Keratinocyte (primary cell): ENCODE results near the gene NBEA. TPM values are rescaled to one million over a fixed set of nuclear protein-coding genes. Genes with fewer than 3 reads are reported as not detected.
"Not testable (repeated sequence)": the region's sequence is repeated elsewhere in the genome, so short reads cannot be mapped to it uniquely, and the experiment has no call there.

Experiments
- DNase-seq: peaks from one replicate; pipeline ENCODE4 v3.0.0-alpha.2; 2011; ENCODE audit warnings: low read depth, missing footprints, low spot score
- FAIRE-seq: peaks from 2 replicates; lab custom pipeline; 2011; peaks lifted over from hg19 to GRCh38; lab: Jason Lieb, UNC
- H2AFZ ChIP-seq: 2 replicates; pipeline ENCODE4 v1.6.0; 2012; ENCODE audit warnings: low read length, control low read depth, inconsistent platforms; ENCODE audit not compliant: control insufficient read depth
- H3K27ac ChIP-seq: 2 replicates; pipeline ENCODE4 v1.5.1; 2011; ENCODE audit warnings: low read length; ENCODE audit not compliant: control insufficient read depth, insufficient read depth
- H3K27me3 ChIP-seq: 3 replicates; pipeline ENCODE4 v1.6.0; 2011; ENCODE audit warnings: low read length; ENCODE audit not compliant: control insufficient read depth, insufficient read depth; ENCODE audit errors: extremely low read depth
- H3K36me3 ChIP-seq, 2 experiments: 2 replicates in 1 of 2; 3 replicates in 1 of 2; pipeline ENCODE4 v1.5.1; 2011; ENCODE audit warnings: low read length in 2 of 2, mild to moderate bottlenecking in 1 of 2; ENCODE audit not compliant: control insufficient read depth in 2 of 2, insufficient read depth in 2 of 2; ENCODE audit errors: extremely low read depth in 1 of 2
- H3K4me1 ChIP-seq: 3 replicates; pipeline ENCODE4 v1.5.1; 2011; ENCODE audit warnings: low read length; ENCODE audit not compliant: control insufficient read depth, insufficient read depth; ENCODE audit errors: extremely low read depth
- H3K4me2 ChIP-seq: 3 replicates; pipeline ENCODE4 v1.6.0; 2011; ENCODE audit warnings: low read depth, low read length; ENCODE audit not compliant: control insufficient read depth, insufficient read depth; ENCODE audit errors: extremely low read depth
- H3K4me3 ChIP-seq, 3 experiments: fragments of 200-600 bp in 1 of 3; sonication (generic) in 1 of 3; 2 replicates in 2 of 3; 3 replicates in 1 of 3; pipeline ENCODE4 v1.5.1; 2011 to 2016; ENCODE audit warnings: low read length in 3 of 3, mild to moderate bottlenecking in 3 of 3, control low read depth in 2 of 3, inconsistent platforms in 1 of 3, low read depth in 1 of 3, mixed read lengths in 1 of 3, mixed run types in 1 of 3, moderate library complexity in 1 of 3; ENCODE audit not compliant: control insufficient read depth in 2 of 3, insufficient read depth in 2 of 3; ENCODE audit errors: extremely low read depth in 1 of 3
- H3K79me2 ChIP-seq: 2 replicates; pipeline ENCODE4 v1.6.0; 2012; ENCODE audit warnings: low read length; ENCODE audit not compliant: control insufficient read depth, insufficient read depth
- H3K9ac ChIP-seq: 3 replicates; pipeline ENCODE4 v1.6.0; 2011; ENCODE audit warnings: low read length; ENCODE audit not compliant: control insufficient read depth, insufficient read depth; ENCODE audit errors: extremely low read depth
- H3K9me1 ChIP-seq: 3 replicates; pipeline ENCODE4 v1.6.0; 2011; ENCODE audit warnings: low read length; ENCODE audit not compliant: control insufficient read depth, insufficient read depth; ENCODE audit errors: extremely low read depth
- H3K9me3 ChIP-seq: 2 replicates; pipeline ENCODE4 v1.5.1; 2012; ENCODE audit warnings: low read depth, low read length; ENCODE audit not compliant: control insufficient read depth
- H4K20me1 ChIP-seq: 3 replicates; pipeline ENCODE4 v1.6.0; 2011; ENCODE audit warnings: low read length; ENCODE audit not compliant: control insufficient read depth, insufficient read depth; ENCODE audit errors: extremely low read depth
- EZH2 ChIP-seq: IDR thresholded peaks from one replicate; pipeline ENCODE4 v1.6.1; 2012; ENCODE audit warnings: inconsistent platforms, mild to moderate bottlenecking, low read length, moderate library complexity
- dilution Hi-C: fragments of 300-500 bp; cut with MboI; formaldehyde crosslinking; loops from one replicate; pipeline ENCODE4 v1.7.0; 2020; ENCODE audit warnings: low sequenced_read_pairs; ENCODE audit not compliant: extremely low pct_ligation_motif_present
- polyA plus RNA-seq, 5 experiments: library from polyadenylated mRNA; depleted of rRNA in 3 of 5; stranded (reverse) in 3 of 5; stranded (forward) in 1 of 5; unstranded in 1 of 5; fragments of >200 nt; gene quantifications; 1 replicate in 1 of 5; 2 replicates in 3 of 5; 3 replicates in 1 of 5; pipeline versions ENCODE4 v1.2.1 to v1.2.3, GENCODE V29; 2011 to 2012; ENCODE audit warnings: missing spikeins in 2 of 5, low read depth in 1 of 5, low replicate concordance in 1 of 5
- TF ChIP-seq, protein P1 (sequence below), 3 experiments: IDR thresholded peaks in 1 of 3; conservative IDR thresholded peaks in 1 of 3; optimal IDR thresholded peaks in 1 of 3; 2 replicates in 2 of 3; 3 replicates in 1 of 3; pipeline versions ENCODE3 to v1.5.1; 2011; ENCODE audit warnings: low read length in 3 of 3, mild to moderate bottlenecking in 3 of 3, moderate library complexity in 2 of 3, control low read depth in 1 of 3, inconsistent platforms in 1 of 3; ENCODE audit not compliant: insufficient read depth in 2 of 3; ENCODE audit errors: extremely low read depth in 1 of 3

The NBEA gene
- polyA plus RNA-seq, 1 donor (not counting 4 experiments of a cell fraction or from before 2014, with no cell fraction given), result 0.05 TPM

DNA sequence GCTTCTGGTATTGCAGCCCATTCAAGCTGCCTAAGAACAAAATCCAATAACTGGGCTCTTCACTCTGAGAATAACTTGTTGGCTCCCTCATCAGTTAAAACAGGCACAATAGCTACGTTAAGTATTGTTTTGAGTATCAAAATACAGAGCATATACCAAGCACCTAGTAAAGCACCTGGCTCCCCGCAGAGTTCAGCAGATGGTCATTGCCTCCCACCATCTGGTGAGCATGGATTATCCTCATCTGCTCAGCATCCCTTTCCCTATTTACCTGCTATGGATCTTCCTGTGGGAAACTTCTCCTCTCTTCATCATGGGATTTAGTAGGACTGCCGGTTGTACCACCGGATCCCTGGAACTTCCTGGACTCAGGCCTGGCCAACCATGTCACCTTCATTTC, 733.6 kb downstream of the NBEA start:
- no peak for FAIRE-seq
- H3K4me3 ChIP-seq, result no peak overlapping the region
- H3K79me2 ChIP-seq, result no peaks in the 10 kb centered on the region
- H3K27me3 ChIP-seq, result no peaks in the 10 kb centered on the region
- no peak overlapping the region for H3K4me2 ChIP-seq
- peaks cover 3% of the 10 kb centered on the region for H3K9me3 ChIP-seq
- no peaks in the 10 kb centered on the region for H3K36me3 ChIP-seq
- DNase-seq, result no peak
- no peak overlapping the region for H3K9ac ChIP-seq
- H3K4me1 ChIP-seq, result no peaks in the 10 kb centered on the region
- dilution Hi-C loops, result no loop called here
- no peaks in the 10 kb centered on the region for H4K20me1 ChIP-seq
- no peak overlapping the region for H3K27ac ChIP-seq
- no peak for TF ChIP-seq EZH2
- TF ChIP-seq, protein P1, sequence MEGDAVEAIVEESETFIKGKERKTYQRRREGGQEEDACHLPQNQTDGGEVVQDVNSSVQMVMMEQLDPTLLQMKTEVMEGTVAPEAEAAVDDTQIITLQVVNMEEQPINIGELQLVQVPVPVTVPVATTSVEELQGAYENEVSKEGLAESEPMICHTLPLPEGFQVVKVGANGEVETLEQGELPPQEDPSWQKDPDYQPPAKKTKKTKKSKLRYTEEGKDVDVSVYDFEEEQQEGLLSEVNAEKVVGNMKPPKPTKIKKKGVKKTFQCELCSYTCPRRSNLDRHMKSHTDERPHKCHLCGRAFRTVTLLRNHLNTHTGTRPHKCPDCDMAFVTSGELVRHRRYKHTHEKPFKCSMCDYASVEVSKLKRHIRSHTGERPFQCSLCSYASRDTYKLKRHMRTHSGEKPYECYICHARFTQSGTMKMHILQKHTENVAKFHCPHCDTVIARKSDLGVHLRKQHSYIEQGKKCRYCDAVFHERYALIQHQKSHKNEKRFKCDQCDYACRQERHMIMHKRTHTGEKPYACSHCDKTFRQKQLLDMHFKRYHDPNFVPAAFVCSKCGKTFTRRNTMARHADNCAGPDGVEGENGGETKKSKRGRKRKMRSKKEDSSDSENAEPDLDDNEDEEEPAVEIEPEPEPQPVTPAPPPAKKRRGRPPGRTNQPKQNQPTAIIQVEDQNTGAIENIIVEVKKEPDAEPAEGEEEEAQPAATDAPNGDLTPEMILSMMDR (optimal IDR thresholded peaks at IDR 0.05 in 1 of 3, IDR thresholded peaks at IDR 0.05 in 1 of 3, conservative IDR thresholded peaks at IDR 0.05 in 1 of 3; ENCODE audit: extremely low read depth in 1 of 3, insufficient read depth in 2 of 3, low read length in 3 of 3), result no peak
- no peak overlapping the region for H2AFZ ChIP-seq
- no peaks in the 10 kb centered on the region for H3K9me1 ChIP-seq

DNA sequence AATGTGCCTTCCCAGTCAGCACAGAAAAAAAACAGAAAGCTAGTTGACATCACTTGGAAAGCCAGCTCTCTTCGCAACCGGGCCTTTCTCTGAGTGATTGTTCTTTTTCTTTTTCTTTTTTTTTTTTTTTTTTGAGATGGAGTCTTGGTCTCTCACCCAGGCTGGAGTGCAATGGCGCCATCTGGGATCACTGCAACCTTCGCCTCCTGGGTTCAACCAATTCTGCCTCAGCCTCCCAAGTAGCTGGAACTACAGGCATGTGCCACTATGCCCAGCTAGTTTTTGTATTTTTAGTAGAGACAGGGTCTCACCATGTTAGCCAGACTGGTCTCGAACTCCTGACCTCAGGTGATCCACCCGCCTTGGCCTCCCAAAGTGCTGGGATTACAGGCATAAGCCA, 735.8 kb downstream of the NBEA start:
- H3K4me3 ChIP-seq, H4K20me1 ChIP-seq, H3K9me3 ChIP-seq, H3K27ac ChIP-seq, H2AFZ ChIP-seq, H3K9me1 ChIP-seq, DNase-seq, H3K79me2 ChIP-seq, H3K4me2 ChIP-seq, dilution Hi-C loops, H3K9ac ChIP-seq, FAIRE-seq, H3K36me3 ChIP-seq, H3K27me3 ChIP-seq, H3K4me1 ChIP-seq: not testable (repeated sequence)

DNA sequence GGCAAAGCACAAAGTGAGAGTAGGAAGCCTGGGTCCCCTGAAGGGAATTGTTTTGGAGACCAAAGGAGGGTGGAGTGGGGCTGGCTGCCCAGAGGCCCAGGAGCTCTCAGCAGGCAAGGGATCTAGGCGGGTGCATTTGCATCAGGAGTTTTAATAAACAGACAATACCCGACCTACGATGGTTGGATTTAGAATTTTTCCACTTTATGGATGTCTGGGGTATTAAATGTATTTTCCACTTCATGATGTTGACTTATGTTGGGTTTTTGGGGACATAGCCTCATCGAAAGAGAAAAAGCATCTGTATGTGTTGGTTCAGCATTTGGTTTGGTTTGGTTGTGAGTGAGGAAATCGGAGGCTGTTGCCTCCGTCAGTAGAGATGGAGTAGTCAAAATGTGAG, 739.6 kb downstream of the NBEA start:
- no peaks in the 10 kb centered on the region for H3K9me1 ChIP-seq
- H3K4me2 ChIP-seq, result no peak overlapping the region
- H3K9me3 ChIP-seq, result peaks cover 5% of the 10 kb centered on the region
- H4K20me1 ChIP-seq, result no peaks in the 10 kb centered on the region
- FAIRE-seq, result no peak
- DNase-seq, result no peak
- no peaks in the 10 kb centered on the region for H3K4me1 ChIP-seq
- no peaks in the 10 kb centered on the region for H3K36me3 ChIP-seq
- H3K27ac ChIP-seq, result no peak overlapping the region
- dilution Hi-C loops, result no loop called here
- no peaks in the 10 kb centered on the region for H3K79me2 ChIP-seq
- H3K27me3 ChIP-seq, result no peaks in the 10 kb centered on the region
- no peak overlapping the region for H3K4me3 ChIP-seq
- no peak for TF ChIP-seq EZH2
- TF ChIP-seq, protein P1 (optimal IDR thresholded peaks at IDR 0.05 in 1 of 3, IDR thresholded peaks at IDR 0.05 in 1 of 3, conservative IDR thresholded peaks at IDR 0.05 in 1 of 3; ENCODE audit: extremely low read depth in 1 of 3, insufficient read depth in 2 of 3, low read length in 3 of 3), result no peak
- H3K9ac ChIP-seq, result no peak overlapping the region
- no peak overlapping the region for H2AFZ ChIP-seq
